Ishikawa (cell line): ENCODE measurements around the gene FBF1.

Experiments used
- CEBPB ChIP-seq: IDR thresholded peaks from 2 replicates; pipeline ENCODE4 v1.6.1; 2012
- EP300 ChIP-seq: IDR thresholded peaks from 2 replicates; pipeline ENCODE4 v1.6.1; 2012; ENCODE audit warnings: borderline replicate concordance
- FOXM1 ChIP-seq: IDR thresholded peaks from 2 replicates; pipeline ENCODE4 v1.6.1; 2012; ENCODE audit warnings: low read depth, borderline replicate concordance
- RAD21 ChIP-seq: IDR thresholded peaks from 2 replicates; pipeline ENCODE4 v1.6.1; 2012; ENCODE audit warnings: low read depth
- TAF1 ChIP-seq: IDR thresholded peaks from 2 replicates; pipeline ENCODE4 v1.6.1; 2012; ENCODE audit warnings: low read depth, mild to moderate bottlenecking
- TCF12 ChIP-seq: IDR thresholded peaks from 2 replicates; pipeline ENCODE4 v1.6.1; 2012; ENCODE audit warnings: low read depth
- TEAD4 ChIP-seq: IDR thresholded peaks from 2 replicates; pipeline ENCODE4 v1.6.1; 2012
- YY1 ChIP-seq: IDR thresholded peaks from 2 replicates; pipeline ENCODE4 v1.6.1; 2012; ENCODE audit warnings: low read depth
- ZBTB7A ChIP-seq: IDR thresholded peaks from 2 replicates; pipeline ENCODE4 v1.6.1; 2012; ENCODE audit warnings: low read depth
- TF ChIP-seq, protein P1 (sequence below): IDR thresholded peaks from 2 replicates; pipeline ENCODE4 v1.6.1; 2012; ENCODE audit warnings: low read depth, mild to moderate bottlenecking
- TF ChIP-seq, protein P2 (sequence below): IDR thresholded peaks from 2 replicates; pipeline ENCODE4 v1.6.1; 2012

- TF ChIP-seq TAF1 (no peak), EP300 (no peak), ZBTB7A (no peak), RAD21 (no peak), FOXM1 (no peak), YY1 (no peak), TCF12 (no peak), TEAD4 (no peak), CEBPB (no peak)
- TF ChIP-seq, protein P1, sequence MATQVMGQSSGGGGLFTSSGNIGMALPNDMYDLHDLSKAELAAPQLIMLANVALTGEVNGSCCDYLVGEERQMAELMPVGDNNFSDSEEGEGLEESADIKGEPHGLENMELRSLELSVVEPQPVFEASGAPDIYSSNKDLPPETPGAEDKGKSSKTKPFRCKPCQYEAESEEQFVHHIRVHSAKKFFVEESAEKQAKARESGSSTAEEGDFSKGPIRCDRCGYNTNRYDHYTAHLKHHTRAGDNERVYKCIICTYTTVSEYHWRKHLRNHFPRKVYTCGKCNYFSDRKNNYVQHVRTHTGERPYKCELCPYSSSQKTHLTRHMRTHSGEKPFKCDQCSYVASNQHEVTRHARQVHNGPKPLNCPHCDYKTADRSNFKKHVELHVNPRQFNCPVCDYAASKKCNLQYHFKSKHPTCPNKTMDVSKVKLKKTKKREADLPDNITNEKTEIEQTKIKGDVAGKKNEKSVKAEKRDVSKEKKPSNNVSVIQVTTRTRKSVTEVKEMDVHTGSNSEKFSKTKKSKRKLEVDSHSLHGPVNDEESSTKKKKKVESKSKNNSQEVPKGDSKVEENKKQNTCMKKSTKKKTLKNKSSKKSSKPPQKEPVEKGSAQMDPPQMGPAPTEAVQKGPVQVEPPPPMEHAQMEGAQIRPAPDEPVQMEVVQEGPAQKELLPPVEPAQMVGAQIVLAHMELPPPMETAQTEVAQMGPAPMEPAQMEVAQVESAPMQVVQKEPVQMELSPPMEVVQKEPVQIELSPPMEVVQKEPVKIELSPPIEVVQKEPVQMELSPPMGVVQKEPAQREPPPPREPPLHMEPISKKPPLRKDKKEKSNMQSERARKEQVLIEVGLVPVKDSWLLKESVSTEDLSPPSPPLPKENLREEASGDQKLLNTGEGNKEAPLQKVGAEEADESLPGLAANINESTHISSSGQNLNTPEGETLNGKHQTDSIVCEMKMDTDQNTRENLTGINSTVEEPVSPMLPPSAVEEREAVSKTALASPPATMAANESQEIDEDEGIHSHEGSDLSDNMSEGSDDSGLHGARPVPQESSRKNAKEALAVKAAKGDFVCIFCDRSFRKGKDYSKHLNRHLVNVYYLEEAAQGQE, result no peak
- TF ChIP-seq, protein P2, sequence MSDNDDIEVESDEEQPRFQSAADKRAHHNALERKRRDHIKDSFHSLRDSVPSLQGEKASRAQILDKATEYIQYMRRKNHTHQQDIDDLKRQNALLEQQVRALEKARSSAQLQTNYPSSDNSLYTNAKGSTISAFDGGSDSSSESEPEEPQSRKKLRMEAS, result no peak
These were observed 26.1 kb downstream of the FBF1 start for GRCh38 chr17:75914643-75915267.
